K562 (cell line): ENCODE results near the gene MAP7D1. TPM values are rescaled to one million over a fixed set of nuclear protein-coding genes. Genes with fewer than 3 reads are reported as not detected.

ENCODE experiments used
- ATAC-seq: fragments of 200-7000 bp; cut with Tn5 transposase; 3 replicates; pipeline ENCODE4 v1.9.1; 2020; ENCODE audit warnings: moderate library complexity
- BruUV-seq: library from RNA; stranded (reverse); fragments of 400-500 nt; replicated peaks from 2 replicates; lab custom pipeline; 2021; lab: Mats Ljungman, UMichigan
- CTCF ChIA-PET: fragments of 300-600 bp; formaldehyde crosslinking; extraction: SDS; loops from one replicate; lab custom pipeline; 2021; ENCODE audit warnings: low intra/inter-chr PET ratio; lab: Yijun Ruan, JAX
- POLR2A ChIA-PET: fragments of 300-600, 350-650 bp; sonication (Branson Sonifier 250); formaldehyde crosslinking; extraction: SDS; loops from one replicate; lab custom pipeline; 2021; ENCODE audit warnings: antibody characterized with exemption, inconsistent platforms; lab: Yijun Ruan, JAX
- DNase-seq, 4 experiments: peaks; one replicate each; pipeline versions ENCODE4 v3.0.0 to v3.0.0-alpha.2; 2011 to 2018; ENCODE audit warnings: low spot score in 3 of 4, mixed read lengths in 3 of 4; ENCODE audit errors: extremely low read depth in 1 of 4
- FAIRE-seq: peaks from 2 replicates; lab custom pipeline; 2011; peaks lifted over from hg19 to GRCh38; lab: Jason Lieb, UNC
- H2AFZ ChIP-seq: 2 replicates; pipeline ENCODE4 v1.6.0; 2011; ENCODE audit warnings: low read depth, low read length, control low read depth, inconsistent platforms
- H3K27ac ChIP-seq: fragments of 200-600 bp; 3 replicates; pipeline ENCODE4 v1.8.0; 2011; ENCODE audit warnings: low read depth, mild to moderate bottlenecking, control low read depth, inconsistent platforms, low read length, moderate library complexity, mixed read lengths; ENCODE audit errors: extremely low read depth
- H3K27me3 ChIP-seq, 2 experiments: fragments of 300-600 bp in 1 of 2; 2 replicates in 1 of 2; 3 replicates in 1 of 2; pipeline versions ENCODE4 v1.6.0 to v1.8.0; 2011; ENCODE audit warnings: inconsistent platforms in 2 of 2, low read length in 2 of 2, mild to moderate bottlenecking in 1 of 2, mixed read lengths in 1 of 2, moderate library complexity in 1 of 2; ENCODE audit not compliant: control insufficient read depth in 2 of 2, insufficient read depth in 2 of 2
- H3K36me3 ChIP-seq: fragments of 300-600 bp; 3 replicates; pipeline ENCODE4 v1.8.0; 2011; ENCODE audit warnings: mild to moderate bottlenecking, low read length, inconsistent platforms; ENCODE audit not compliant: control insufficient read depth, insufficient read depth
- H3K4me1 ChIP-seq, 2 experiments: fragments of 200-600 bp in 1 of 2; replicated peaks in 1 of 2; 2 replicates in 1 of 2; 3 replicates in 1 of 2; pipeline versions ENCODE4 v1.5.1 to v1.8.0; 2011; ENCODE audit warnings: inconsistent platforms in 2 of 2, low read length in 2 of 2, mild to moderate bottlenecking in 1 of 2, mixed read lengths in 1 of 2, moderate library complexity in 1 of 2; ENCODE audit not compliant: control insufficient read depth in 2 of 2, insufficient read depth in 2 of 2
- H3K4me2 ChIP-seq: 2 replicates; pipeline ENCODE4 v1.6.1; 2011; ENCODE audit warnings: low read length, control low read depth, inconsistent platforms, mixed read lengths; ENCODE audit not compliant: insufficient read depth
- H3K4me3 ChIP-seq: fragments of 200-600 bp; sonication (generic), shearing (Covaris generic); 2 replicates; pipeline ENCODE4 v1.5.1; 2016; ENCODE audit warnings: control low read depth, inconsistent platforms
- H3K79me2 ChIP-seq: fragments of 200-600 bp; 3 replicates; pipeline ENCODE4 v1.8.0; 2011; ENCODE audit warnings: low read length, inconsistent platforms; ENCODE audit not compliant: control insufficient read depth, insufficient read depth
- H3K9ac ChIP-seq, 2 experiments: 2 replicates each; pipeline versions ENCODE4 v1.6.0 to v1.6.1; 2011; ENCODE audit warnings: low read depth in 2 of 2, low read length in 2 of 2, control low read depth in 1 of 2, inconsistent platforms in 1 of 2, mild to moderate bottlenecking in 1 of 2, mixed read lengths in 1 of 2; ENCODE audit not compliant: insufficient read depth in 1 of 2
- H3K9me1 ChIP-seq: one replicate; pipeline ENCODE4 v1.6.0; 2011; ENCODE audit warnings: inconsistent platforms, mild to moderate bottlenecking, low read length, moderate library complexity; ENCODE audit not compliant: control insufficient read depth, insufficient read depth
- H3K9me3 ChIP-seq: replicated peaks from 2 replicates; pipeline ENCODE4 v1.5.1; 2011; ENCODE audit warnings: low read depth, low read length, inconsistent platforms; ENCODE audit not compliant: control insufficient read depth, insufficient read depth
- H4K20me1 ChIP-seq: replicated peaks from 2 replicates; pipeline ENCODE4 v1.6.1; 2011; ENCODE audit warnings: low read length, inconsistent platforms, mixed read lengths; ENCODE audit not compliant: control insufficient read depth, insufficient read depth
- ASH1L ChIP-seq: fragments of 450-650 bp; IDR thresholded peaks from 2 replicates; pipeline ENCODE4 v1.6.1; 2018; ENCODE audit warnings: borderline replicate concordance, mild to moderate bottlenecking, low read depth; ENCODE audit not compliant: partially characterized antibody
- CBX2 ChIP-seq: fragments of 200-600 bp; sonication (generic); IDR thresholded peaks from one replicate; pipeline ENCODE4 v1.6.1; 2012; ENCODE audit warnings: mild to moderate bottlenecking, low read length, inconsistent platforms; ENCODE audit not compliant: insufficient read depth, poor library complexity, severe bottlenecking
- ZNF740 ChIP-seq, 3 experiments: fragments of 200-800 bp in 1 of 3; sonication (Bioruptor generic) in 1 of 3; sonication (generic) in 1 of 3; formaldehyde crosslinking in 1 of 3; IDR thresholded peaks; 2 replicates each; pipeline versions ENCODE4 v1.6.1 to v1.8.0; 2016 to 2022; ENCODE audit warnings: mild to moderate bottlenecking in 2 of 3, missing compliant biosample characterization in 2 of 3, missing genetic modification characterization in 2 of 3, missing genetic modification reagents in 1 of 3
- WGBS: fragments of 100-300 bp; shearing (Covaris generic); methylation state at CpG from one replicate; pipeline ENCODE4 v1.1.6; 2016; ENCODE audit warnings: low coverage, mixed read lengths; ENCODE audit not compliant: insufficient coverage; ENCODE audit errors: missing lambda C conversion rate; 5-methylcytosine and 5-hydroxymethylcytosine counted together
- in situ Hi-C: fragments of 300-500 bp; cut with MboI; formaldehyde crosslinking; loops from 4 replicates; pipeline ENCODE4 v1.15.0; 2018; ENCODE audit warnings: inconsistent platforms, mixed read lengths
- intact Hi-C: fragments of 100-400 bp; cut with micrococcal nuclease; formaldehyde crosslinking; loops from 2 replicates; pipeline ENCODE4 v1.14.2; 2022
- polyA plus RNA-seq, 8 experiments: library from polyadenylated mRNA; depleted of rRNA in 4 of 8; stranded (reverse) in 5 of 8; unstranded in 3 of 8; fragments of >200 nt; fragmentation: Nextera tagmentation in 2 of 8; fragmentation: Illumina TruSeq in 1 of 8; extraction: Ambion mirVana in 2 of 8; extraction: Trizol in 1 of 8; gene quantifications; 2 replicates each; pipeline versions ENCODE4 v1.2.1 to v1.2.3, GENCODE V29; 2011 to 2014; ENCODE audit warnings: inconsistent platforms in 1 of 8, missing spikeins in 1 of 8
- total RNA-seq, 7 experiments: library from RNA; depleted of rRNA in 6 of 7; stranded (reverse); fragments of >200 nt in 6 of 7; fragmentation: Illumina TruSeq in 2 of 7; extraction: Trizol in 2 of 7; gene quantifications; 2 replicates each; pipeline versions ENCODE4 v1.2.1 to v1.2.3, GENCODE V29; 2011 to 2021; ENCODE audit warnings: low replicate concordance in 1 of 7

The MAP7D1 gene
- total and polyA plus RNA-seq, 9 of the 15 experiments (the other 6 are each of a cell fraction or from before 2014, with no cell fraction given): 3.6 to 108 (median 34.5) TPM

GRCh38 chr1:36134031-36134430 lies 21.9 kb upstream of the MAP7D1 start:
- TF ChIP-seq ZNF740 (CRISPR knock-in tag; IDR thresholded peaks at IDR 0.05) (0 out of 2 replicates have a peak, but pooled peaks have one; percentile 3), ZNF740 (tag; IDR thresholded peaks at IDR 0.05) (no peak), CBX2 (no peak), ASH1L (no peak)
- FAIRE-seq (no peak), DNase-seq (no peak), ATAC-seq (no peak)
- Histone ChIP-seq H3K27ac (no peak overlapping the region), H3K36me3 (peaks cover 28% of the 10 kb centered on the region), H3K9me3 (no peaks in the 10 kb centered on the region), H3K27me3 (no peaks in the 10 kb centered on the region), H2AFZ (no peak overlapping the region), H3K9me1 (no peaks in the 10 kb centered on the region), H3K79me2 (no peaks in the 10 kb centered on the region), H3K4me3 (no peak overlapping the region), H3K9ac (0 out of 4 replicates have a peak overlapping the region, but pooled peaks of 1 of the 2 experiments have one; percentile 41), H3K4me1 (peaks cover 5 to 6% of the 10 kb centered on the region in 2 experiments; a peak in 3 of 5 replicates), H3K4me2 (no peak overlapping the region), H4K20me1 (no peaks in the 10 kb centered on the region)
- intact Hi-C loops: loop anchor here (1.0 kb wide), 1 partner anchor 34 kb away; no protein-coding TSS in a partner anchor
- in situ Hi-C loops: no loop called here
- no TSS peak for BruUV-seq
- POLR2A ChIA-PET: interaction anchor here (0.6 to 1.3 kb wide), 6 partner anchors 9 to 38 kb away, joined by 3 to 4 read pairs (median 3); no protein-coding TSS in a partner anchor
- CTCF ChIA-PET: interaction anchor here (0.7 to 5.8 kb wide), 7 partner anchors 15 to 835 kb away, joined by 3 to 116 read pairs (median 4); partner anchors contain the start of gene TRAPPC3
- 48% methylated on average over 6 of the region's 6 CpGs for WGBS
